ENCODE measurements around the gene LENG1.

The LENG1 gene

DNA sequence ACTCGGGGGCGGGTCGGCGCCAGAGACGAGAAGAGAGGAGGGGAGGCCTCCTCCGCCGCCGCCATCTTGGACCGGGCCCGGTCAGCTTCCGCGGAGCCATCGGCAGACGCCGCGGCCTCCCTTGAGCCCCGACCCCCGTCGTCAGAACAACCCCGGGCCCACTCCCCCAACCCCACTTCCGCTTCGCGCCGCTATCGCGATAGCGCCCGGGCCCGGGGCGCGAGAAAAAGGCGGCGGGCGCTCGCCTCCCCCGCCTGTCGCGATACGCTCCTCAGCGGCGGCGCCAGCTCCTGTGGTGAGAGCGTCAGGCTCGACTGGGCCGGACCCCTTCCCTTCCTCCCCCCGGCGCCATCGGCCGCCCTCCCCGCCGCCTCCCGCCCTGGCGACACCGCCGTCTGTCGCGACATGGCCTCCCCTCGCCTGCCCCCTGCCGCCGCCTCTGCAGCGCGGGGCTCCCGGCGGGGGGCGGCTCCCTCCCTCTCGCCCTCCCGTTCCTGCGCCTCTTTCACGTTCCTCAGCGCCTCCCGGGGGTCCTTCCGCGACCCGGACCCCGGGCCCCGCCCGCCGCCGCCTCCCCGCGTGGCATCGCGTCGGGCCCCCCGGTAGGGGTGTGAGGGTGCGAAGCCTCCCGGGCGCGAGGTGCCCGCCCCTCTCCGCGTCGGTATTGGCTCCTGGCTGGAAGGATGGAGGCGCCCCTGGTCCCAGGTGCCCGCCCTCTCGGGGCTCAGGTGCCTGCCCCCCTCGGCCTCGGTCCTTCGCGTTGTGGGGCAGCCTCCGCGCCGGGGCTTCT is 21.6 kb downstream of the LENG1 start, which contains the start of gene CNOT3:
TSS of gene CNOT3 (plus strand) at position 64 of the 790 bp plus-strand sequence. CDS start 5,217 bp downstream, outside the sequence.
- DNase-seq, result peak; percentile 33

DNA sequence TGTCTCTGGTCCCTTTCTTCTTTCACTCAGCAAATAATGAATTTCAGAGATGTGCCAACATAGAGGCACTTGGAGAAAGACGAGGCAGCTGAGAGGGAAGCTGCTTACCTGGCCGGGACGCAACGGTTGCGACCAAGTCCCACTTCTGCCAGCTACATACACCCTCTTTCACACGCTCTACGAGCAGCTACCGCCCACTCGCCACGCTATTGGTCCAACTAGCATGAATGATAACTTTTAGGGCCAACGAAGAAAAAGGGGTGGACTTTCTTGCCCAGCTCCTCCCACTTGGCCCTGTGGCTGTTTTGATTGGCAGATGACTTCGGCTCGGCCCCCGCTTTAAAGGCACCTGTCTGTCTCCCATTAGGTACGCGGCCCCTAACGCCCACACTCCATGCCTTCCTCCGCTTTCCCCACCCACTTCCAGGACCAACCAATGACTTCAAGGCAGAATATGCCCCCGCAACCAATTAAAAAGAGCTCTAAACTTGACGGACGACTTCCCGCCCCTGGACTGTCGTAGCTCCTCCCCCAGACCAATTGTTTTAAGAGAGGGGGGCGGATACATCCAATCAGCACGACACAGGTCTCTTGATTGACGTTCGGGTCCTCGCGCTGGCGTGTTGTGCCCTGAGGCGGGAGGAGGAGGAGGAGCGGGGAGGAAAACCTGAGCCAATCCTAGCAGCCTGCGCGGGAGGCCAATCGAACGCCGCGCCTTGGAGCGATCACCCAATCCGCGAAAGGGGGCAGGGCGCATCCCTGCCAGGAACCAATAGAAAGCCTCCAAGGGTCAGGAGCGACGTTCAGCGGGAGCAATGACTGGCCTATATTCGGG is 22.4 kb downstream of the LENG1 start:
- DNase-seq, result peak; percentile 99

DNA sequence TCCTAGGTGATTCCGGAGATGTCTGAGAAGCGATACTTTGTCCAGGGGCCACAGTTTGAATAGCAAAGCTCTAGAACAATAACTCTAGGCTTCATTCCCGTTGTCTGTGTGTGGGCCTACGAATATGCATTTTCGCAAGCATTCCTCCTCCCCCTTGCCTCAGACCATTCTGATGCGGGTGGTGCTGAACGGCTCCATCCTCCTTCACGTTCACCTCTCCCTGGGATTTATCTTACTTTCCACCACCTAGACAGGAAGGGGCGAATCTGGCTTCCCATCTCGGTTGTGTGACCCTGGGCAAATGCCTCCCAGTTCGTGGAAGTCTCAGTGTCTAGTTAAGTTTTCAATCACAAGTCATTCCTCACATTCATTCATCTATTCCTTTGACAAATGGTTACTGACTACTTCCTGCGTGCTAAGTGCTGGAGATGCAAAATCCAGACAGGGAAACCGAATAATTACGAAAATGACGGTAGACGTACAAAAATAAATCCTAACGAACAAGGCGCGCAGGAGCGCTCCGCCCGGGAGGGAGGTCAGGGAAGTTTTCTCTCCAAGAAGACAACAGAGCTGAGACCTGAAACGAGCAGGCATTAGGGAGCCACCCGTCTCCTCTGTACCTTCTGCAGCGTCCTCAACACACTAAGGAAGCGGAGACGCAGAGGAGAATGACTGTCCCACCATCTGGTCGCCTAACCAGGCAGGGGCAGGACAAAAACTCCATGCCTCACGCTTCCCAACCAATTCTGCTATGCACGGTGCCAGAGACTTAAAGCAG is 23.2 kb downstream of the LENG1 start:
- no peak for DNase-seq

DNA sequence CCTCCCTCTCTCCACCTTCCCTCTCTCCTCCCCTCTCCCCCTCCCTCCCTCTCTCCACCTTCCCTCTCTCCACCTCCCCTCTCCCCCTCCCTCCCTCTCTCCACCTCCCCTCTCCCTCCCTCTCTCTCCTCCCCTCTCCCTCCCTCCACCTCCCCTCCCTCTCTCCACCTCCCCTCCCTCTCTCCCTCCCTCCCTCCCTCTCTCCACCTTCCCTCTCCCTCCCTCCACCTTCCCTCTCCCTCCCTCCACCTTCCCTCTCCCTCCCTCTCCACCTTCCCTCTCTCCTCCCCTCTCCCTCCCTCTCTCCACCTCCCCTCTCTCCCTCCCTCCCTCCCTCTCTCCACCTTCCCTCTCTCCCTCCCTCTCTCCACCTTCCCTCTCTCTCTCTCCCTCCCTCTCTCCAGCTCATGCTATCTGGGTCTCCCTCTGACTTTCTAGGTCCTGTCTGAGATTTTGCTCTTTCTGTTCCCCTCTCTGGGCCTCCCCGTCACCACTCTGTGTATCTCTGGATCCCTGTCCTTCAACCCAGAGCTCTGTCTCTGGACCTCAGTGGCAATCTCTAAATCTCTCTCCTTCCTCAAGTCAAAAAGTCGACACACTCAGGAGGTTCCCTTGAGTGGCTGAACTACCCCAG is 25.4 kb downstream of the LENG1 start:
- DNase-seq, result no peak

DNA sequence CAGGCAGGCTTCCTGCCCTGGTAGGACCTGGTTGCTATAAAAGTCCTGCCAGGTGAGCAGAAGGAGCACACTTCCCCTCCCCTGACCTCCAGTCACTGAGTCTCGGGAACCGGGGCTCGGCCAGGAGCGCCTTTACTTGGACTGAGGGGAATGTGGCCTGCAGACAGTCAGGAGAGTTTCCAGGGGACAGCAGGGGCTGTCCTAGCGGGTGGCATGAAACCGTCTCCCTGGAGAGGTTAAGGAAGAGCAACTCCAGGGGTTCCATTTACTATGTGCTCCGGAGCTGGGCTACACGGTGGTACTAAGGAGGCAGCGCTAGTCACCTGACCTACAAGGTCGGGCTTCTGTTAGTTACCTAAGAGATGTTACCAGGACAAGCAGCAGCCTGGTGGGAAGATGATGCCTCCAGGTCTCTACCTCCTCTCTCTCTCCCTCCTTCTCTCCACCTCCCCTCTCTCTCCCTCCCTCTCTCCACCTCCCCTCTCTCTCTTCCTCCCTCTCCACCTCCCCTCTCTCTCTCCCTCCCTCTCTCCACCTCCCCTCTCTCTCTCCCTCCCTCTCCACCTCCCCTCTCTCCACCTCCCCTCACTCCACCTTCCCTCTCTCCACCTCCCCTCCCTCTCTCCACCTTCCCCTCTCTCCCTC is 26.1 kb downstream of the LENG1 start:
- DNase-seq, result no peak

DNA sequence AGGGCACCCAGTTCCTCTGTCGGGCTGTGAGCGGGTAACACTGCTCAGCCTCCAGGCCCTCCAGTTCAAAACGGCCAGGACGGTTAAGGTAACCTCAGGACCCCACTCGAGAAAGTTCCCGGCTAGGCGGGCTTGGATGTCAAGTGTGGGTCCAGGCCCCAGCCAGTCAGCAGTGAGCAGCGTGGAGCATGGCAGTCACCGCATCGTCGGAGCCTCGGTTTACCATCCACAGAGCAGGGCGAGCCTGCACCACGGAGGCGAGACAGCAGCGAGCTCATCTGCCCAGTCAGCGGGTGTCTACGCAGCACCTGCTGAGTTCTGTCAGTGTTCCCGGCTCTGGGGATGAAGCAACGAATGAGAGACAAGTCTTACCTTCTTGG is 29.9 kb downstream of the LENG1 start:
- DNase-seq, result no peak

DNA sequence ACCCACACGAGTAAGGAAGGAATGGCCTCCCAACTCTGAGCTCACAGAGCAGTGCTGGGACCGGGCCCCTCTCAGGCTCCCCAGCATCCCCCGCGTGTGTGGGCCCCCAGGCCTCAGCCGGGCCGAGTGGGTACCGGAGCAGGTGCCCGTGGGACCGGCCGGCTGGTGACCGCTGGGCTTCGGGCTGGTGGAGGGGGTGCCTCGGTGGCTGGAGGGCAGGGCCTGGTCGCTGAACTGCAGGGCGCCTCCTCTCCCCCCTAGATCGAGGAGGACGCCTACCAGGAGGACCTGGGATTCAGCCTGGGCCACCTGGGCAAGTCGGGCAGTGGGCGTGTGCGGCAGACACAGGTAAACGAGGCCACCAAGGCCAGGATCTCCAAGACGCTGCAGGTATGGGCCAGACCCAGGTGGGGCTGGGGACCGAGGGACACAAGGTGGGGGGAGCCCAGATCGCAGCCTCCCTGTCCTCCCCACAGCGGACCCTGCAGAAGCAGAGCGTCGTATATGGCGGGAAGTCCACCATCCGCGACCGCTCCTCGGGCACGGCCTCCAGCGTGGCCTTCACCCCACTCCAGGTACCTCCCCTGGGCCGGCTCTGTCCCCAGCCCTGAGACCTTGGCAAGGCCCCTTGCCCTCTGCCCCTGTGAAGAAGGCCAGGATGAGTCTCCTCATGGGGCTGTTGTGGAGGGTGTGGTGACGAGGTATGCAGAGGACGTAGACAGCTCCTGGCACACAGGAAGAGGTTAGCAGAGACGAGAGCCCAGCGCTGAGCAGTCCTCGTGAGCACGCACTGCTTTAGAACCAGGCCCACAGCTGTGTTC is 30.5 kb downstream of the LENG1 start:
- DNase-seq, result no peak

DNA sequence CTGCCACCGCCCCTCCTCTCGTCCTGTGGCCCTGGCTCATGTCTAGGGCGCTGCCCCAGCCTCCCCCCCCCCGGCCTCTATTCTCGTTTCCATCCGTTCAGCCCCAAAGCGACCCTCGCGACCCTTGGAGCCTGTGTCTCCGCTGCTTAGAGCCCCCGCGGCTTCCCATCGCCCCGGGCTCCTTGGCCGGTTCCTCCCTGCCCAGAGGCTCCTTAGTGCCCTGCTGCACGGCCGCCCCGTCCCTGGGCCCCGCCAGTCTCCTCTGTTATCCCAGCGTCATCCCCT is 31.1 kb downstream of the LENG1 start:
- no peak for DNase-seq

DNA sequence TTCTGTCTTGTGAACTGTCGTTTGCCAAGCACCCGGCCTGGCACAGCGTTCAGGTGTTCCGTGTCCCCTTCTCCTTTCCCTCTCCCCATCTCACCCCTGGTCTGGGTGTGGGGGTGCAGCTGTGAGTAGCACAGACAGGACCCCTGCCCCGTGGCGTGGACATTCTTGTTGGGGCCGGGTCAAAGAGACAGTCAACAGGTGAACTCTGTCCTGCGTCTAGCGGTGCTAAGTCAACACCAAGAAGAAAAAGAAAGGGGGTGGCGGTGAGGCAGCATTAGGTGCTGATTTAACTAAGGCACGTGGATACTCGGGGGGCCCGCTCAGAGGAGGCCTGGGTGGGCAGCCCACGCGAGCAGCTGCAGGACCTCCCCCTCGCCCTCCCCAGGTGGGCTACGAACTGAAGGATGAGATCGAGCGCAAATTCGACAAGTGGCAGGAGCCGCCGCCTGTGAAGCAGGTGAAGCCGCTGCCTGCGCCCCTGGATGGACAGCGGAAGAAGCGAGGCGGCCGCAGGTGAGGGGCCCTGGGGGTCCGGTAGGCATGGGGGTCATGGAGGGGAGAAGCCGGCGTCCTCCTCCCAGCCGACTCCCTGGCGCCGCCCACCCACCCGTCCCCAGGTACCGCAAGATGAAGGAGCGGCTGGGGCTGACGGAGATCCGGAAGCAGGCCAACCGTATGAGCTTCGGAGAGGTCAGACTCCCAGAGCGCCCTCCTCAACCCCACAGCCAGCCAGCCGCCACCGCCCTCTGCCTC is 31.7 kb downstream of the LENG1 start:
- DNase-seq, result no peak

DNA sequence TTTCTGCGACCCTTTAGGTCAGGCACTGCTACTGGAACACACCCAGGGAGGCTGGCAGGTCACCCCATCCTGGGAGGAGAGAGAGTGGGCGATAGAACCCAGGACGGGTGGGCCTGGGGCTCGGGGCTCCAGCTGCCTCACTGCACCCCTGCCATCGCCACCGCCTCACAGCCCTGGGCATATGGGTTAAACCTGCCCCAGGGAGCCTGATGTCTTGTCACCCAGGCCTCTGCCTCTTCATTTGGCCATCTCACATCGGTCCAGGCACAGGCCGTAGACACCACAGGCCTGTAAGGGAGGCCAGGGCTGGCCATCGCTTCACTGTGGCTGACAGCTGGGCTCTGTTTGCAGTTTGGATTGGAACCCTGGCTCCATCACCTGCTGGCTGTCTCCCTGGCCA is 33.8 kb downstream of the LENG1 start:
- DNase-seq, result no peak

DNA sequence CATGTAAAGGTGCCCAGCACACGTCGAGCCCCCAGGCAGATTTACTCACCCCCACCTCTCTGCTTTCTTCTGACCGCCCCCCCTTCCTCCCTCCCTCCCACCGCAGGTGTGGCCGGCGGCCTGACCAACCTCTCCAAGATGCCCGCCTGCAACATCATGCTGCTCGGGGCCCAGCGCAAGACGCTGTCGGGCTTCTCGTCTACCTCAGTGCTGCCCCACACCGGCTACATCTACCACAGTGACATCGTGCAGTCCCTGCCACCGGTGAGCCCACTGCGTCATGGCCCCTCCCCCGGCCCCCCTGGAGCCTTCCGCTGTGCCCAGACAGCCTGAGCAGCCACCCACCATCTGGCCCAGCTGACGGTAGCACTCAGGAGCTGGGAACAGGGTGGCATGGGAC is 35.1 kb downstream of the LENG1 start:
- DNase-seq, result no peak

DNA sequence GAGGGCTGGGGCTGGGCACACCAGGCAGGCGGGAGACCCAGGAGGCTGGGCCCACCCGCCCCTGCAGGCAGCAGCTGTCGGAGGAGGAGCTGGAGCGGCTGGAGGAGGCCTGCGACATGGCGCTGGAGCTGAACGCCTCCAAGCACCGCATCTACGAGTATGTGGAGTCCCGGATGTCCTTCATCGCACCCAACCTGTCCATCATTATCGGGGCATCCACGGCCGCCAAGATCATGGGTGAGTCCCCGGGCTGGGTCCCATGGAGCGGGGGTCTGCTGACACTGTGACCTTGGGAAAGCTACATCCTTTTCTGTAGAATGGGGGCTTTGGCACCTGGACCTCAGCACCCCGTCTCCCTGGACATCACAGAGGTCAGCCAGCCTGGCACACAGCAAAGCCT is 35.8 kb downstream of the LENG1 start:
- DNase-seq, result no peak

DNA sequence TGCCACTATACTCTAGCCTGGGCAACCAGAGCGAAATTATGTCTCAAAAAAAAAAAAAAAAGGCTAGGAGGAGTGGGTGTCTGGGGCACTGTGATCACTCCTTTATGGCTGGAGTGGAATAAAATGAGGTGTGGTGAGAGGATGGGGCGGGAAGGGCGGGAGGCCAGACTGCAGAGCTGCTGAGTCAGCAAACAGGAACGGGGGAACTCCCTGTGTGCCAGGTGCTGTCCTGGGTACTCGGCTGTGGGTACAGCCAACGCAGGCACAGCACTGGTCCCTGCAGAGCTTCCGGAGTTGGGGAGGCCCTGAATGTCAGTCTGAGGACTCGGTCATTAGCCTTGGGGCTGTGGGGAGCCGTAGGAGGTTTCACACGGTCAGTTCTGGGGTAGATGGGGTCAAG is 38.3 kb downstream of the LENG1 start:
- no peak for DNase-seq

DNA sequence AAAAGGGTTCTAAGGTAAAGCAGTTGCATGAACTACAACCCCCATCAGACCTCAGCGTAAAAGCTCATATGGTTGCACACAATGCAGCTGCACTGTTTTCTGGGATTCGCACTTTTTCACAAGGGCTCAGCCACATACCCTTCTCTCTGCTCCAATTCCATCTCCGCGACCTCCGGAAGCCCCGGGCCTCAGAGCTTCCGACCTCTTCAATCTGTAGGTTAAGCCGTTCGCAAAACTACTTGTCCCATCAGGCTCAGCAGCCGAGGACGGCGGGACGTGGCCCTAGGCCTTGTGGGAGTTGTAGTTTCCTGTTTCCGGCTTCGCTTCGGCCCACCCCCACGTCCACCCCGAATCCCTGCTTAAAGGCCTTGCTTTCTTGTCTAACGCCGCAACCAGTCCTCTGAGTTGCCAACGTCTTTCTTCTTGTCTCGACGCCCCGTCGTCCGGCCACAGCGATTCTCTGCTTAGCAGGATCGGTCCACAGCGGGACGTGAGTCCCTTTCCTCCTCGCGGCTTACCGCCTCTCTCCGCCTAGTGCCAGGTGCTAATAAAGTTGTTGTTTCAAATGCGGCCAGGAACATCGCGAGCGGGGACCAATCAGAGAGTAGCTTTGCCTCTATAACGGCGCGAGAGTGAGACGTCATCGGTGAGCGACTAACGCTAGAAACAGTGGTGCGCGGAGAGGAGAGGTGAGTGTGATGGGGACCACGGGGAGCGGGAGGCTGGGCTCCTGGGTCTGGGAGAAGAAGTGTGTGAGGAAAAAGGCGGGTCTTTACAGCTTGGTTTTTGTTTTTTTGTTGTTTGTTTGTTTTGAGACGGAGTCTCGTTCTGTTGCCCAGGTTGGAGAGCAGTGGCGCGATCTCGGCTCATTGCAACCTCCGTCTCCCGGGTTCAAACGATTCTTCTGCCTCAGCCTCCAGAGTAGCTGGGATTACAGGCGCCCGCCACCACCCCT is 44.1 kb downstream of the LENG1 start, which contains the start of the genes PRPF31 and TFPT:
TSS of gene PRPF31 (plus strand) at position 646 of the 955 bp plus-strand sequence. CDS start 2,525 bp downstream, outside the sequence.
TSS of gene TFPT (minus strand) at position 549 of the 955 bp plus-strand sequence. CDS start at position 161, 388 bp downstream.
- peak; percentile 95 for DNase-seq

DNA sequence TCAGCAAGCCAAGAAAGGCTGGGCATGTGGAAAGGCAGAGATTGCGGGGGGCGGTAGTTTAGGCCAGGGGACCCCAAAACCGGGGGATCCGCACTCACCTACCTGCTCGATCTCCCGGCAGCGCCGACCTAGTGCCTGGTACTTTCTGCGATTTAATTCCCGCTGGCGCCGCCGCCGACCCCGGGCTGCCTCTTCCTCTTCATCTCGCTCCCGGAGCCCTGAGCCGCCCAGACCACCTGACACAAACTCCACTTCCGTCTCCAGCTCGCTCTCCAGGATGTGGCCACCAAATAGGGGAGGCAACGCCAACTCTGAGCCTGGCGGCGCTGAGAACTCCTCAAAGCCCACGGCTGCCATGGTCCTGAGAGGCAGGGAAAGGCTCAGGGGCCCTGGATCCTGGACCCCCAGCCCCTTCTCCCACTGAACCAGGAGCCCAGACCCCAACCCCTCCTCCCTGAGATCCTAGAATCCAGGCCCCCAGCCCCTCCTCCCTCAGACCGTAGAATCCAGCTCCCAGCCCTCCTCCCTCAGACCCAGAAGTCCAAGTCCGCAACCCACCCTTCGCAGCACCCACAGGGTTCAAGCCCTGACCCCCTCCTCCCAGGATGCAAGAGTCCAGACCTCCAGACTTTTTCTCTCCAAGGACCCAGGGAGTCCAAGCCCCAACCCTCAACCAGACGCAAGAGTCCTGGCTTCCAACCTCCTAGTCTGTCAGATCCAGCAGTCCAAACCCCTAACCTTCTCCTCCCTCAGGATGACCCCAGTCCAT is 45.0 kb downstream of the LENG1 start:
- DNase-seq, result peak; percentile 49

DNA sequence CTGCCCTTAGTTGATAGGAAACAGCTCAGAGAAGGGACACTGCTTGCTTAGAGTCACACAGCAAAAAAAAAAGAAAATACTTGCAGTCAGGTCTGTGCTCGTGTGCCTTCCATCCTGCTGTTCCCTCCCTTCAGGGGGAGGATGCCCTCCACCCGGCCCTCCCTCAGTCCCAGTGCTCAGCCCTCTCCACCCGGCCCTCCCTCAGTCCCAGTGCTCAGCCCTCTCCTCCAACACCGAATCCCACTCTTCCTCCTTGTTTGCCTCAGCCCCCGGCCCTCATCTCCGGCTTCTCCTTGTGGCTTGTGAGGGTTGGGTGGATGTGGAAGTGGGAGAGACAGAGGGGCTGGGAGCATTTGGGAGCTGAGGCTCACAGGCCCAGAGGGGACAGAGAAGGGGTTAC is 49.9 kb downstream of the LENG1 start:
- DNase-seq, result no peak

DNA sequence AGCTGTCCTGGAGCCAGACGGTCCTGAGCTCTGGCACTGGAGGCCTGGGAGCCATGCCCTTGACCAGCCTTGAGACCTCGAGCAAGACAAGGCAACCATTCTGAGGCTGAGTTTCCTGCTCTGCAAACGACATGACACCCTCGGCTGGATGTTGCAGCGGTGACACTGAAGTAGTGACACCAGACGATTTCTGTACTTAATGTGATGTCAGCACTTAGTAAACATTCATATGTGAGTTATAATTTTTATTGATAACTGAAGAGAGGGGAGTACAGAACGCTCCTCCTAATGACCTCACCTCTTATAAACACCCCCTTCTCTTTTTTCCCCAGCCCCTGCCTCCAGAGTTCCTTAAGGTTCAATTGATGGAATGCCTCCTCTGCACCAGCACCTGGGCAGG is 51.0 kb downstream of the LENG1 start:
- DNase-seq, result no peak

DNA sequence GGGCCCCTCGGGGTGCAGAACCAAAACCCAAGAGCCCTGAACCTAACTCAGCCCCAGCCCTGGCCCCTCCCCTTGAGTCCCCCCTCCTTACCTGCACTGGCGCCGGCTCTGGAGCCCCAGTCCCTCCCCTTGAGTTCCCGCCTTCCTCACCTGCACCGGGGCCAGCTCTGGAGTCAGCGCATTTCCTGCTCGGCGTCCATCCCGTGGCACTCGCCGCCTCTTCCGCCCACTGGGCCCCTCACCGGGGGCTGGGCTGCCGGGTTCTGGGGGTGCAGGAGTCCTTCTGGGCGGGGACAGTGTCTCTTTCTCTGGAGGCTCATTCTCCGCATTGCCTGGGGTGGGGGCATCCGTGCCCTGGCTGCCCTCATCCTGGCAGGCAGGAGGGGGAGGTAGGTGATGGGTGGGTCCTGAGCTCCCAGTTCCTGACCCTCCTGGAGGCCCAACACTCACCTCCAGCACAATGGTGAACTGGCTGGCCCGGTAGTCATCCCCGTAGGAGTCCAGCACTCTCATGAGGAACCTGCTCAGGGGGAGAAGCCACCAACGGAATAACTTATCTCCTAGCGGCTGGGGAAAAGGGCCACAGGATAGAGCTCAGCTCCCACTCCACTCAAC is 51.5 kb downstream of the LENG1 start:
- DNase-seq, result no peak

Data from activated gamma-delta T cell treated with Interleukin-2 at 50 U/mL for 16 hours (primary cell).